Mesenchymal stem cell (in vitro differentiated cells and primary cell): Measurements from ENCODE around the gene ATP1A4.

ENCODE experiments used
- DNase-seq: peaks from one replicate; pipeline ENCODE4 v3.0.0-alpha.2; 2013
- H2AFZ ChIP-seq: one replicate; pipeline ENCODE4 v1.6.1; 2013; ENCODE audit warnings: low read depth, mild to moderate bottlenecking, control low read depth, inconsistent platforms, low read length, moderate library complexity
- H2AK5ac ChIP-seq: 2 replicates; pipeline ENCODE4 v1.6.1; 2013; ENCODE audit warnings: low read length, moderate library complexity, mild to moderate bottlenecking, inconsistent platforms; ENCODE audit not compliant: severe bottlenecking
- H2BK120ac ChIP-seq: one replicate; pipeline ENCODE4 v1.6.1; 2013; ENCODE audit warnings: low read depth, mild to moderate bottlenecking, inconsistent platforms, low read length, moderate library complexity
- H2BK12ac ChIP-seq, 2 experiments: one replicate each; pipeline ENCODE4 v1.6.1; 2013; ENCODE audit warnings: inconsistent platforms in 2 of 2, low read length in 2 of 2, mild to moderate bottlenecking in 2 of 2, moderate library complexity in 2 of 2, control low read depth in 1 of 2
- H2BK15ac ChIP-seq: one replicate; pipeline ENCODE4 v1.6.1; 2013; ENCODE audit warnings: mild to moderate bottlenecking, low read depth, inconsistent platforms; ENCODE audit not compliant: poor library complexity, severe bottlenecking
- H2BK5ac ChIP-seq: 2 replicates; pipeline ENCODE4 v1.6.1; 2013; ENCODE audit warnings: low read depth, mild to moderate bottlenecking, low read length, control low read depth, inconsistent platforms; ENCODE audit not compliant: poor library complexity, severe bottlenecking
- H3K14ac ChIP-seq, 2 experiments: one replicate each; pipeline ENCODE4 v1.6.1; 2013; ENCODE audit warnings: inconsistent platforms in 2 of 2, low read length in 2 of 2, control low read depth in 1 of 2, mild to moderate bottlenecking in 1 of 2, moderate library complexity in 1 of 2
- H3K18ac ChIP-seq, 2 experiments: one replicate each; pipeline ENCODE4 v1.6.1; 2013; ENCODE audit warnings: inconsistent platforms in 2 of 2, low read length in 2 of 2, control low read depth in 1 of 2, low read depth in 1 of 2, mild to moderate bottlenecking in 1 of 2
- H3K23ac ChIP-seq, 2 experiments: one replicate each; pipeline ENCODE4 v1.6.1; 2013; ENCODE audit warnings: inconsistent platforms in 2 of 2, low read length in 2 of 2, mild to moderate bottlenecking in 2 of 2, moderate library complexity in 2 of 2, control low read depth in 1 of 2
- H3K27ac ChIP-seq: 2 replicates; pipeline ENCODE4 v1.5.1; 2013; ENCODE audit warnings: mild to moderate bottlenecking, moderate library complexity, low read length, control low read depth, inconsistent platforms; ENCODE audit not compliant: poor library complexity, severe bottlenecking
- H3K27me3 ChIP-seq, 2 experiments: 2 replicates each; pipeline versions ENCODE4 v1.6.1 to v1.7.0; 2013; ENCODE audit warnings: low read length in 2 of 2, mild to moderate bottlenecking in 2 of 2, moderate library complexity in 2 of 2, control low read depth in 1 of 2, inconsistent platforms in 1 of 2; ENCODE audit not compliant: control insufficient read depth in 1 of 2, insufficient read depth in 1 of 2
- H3K36me3 ChIP-seq, 2 experiments: 2 replicates each; pipeline versions ENCODE4 v1.6.1 to v1.7.0; 2013; ENCODE audit warnings: low read length in 2 of 2, control low read depth in 1 of 2, inconsistent platforms in 1 of 2, low read depth in 1 of 2, mild to moderate bottlenecking in 1 of 2; ENCODE audit not compliant: insufficient read depth in 2 of 2, control insufficient read depth in 1 of 2
- H3K4ac ChIP-seq, 2 experiments: one replicate each; pipeline ENCODE4 v1.6.1; 2013; ENCODE audit warnings: inconsistent platforms in 2 of 2, low read length in 2 of 2, mild to moderate bottlenecking in 2 of 2, moderate library complexity in 2 of 2, control low read depth in 1 of 2, low read depth in 1 of 2
- H3K4me1 ChIP-seq: 2 replicates; pipeline ENCODE4 v1.6.1; 2013; ENCODE audit warnings: low read depth, low read length, control low read depth; ENCODE audit not compliant: control insufficient read depth, insufficient read depth
- H3K4me2 ChIP-seq: 2 replicates; pipeline ENCODE4 v1.6.1; 2013; ENCODE audit warnings: low read length, mild to moderate bottlenecking, inconsistent platforms; ENCODE audit not compliant: poor library complexity, severe bottlenecking
- H3K4me3 ChIP-seq, 2 experiments: 2 replicates each; pipeline versions ENCODE4 v1.5.1 to v1.7.0; 2013; ENCODE audit warnings: low read length in 2 of 2, mild to moderate bottlenecking in 2 of 2, control low read depth in 1 of 2, low read depth in 1 of 2; ENCODE audit not compliant: insufficient read depth in 1 of 2
- H3K79me1 ChIP-seq: replicated peaks from 2 replicates; pipeline ENCODE4 v1.6.1; 2013; ENCODE audit warnings: mild to moderate bottlenecking, control low read depth, low read length, inconsistent platforms; ENCODE audit not compliant: poor library complexity, severe bottlenecking
- H3K9ac ChIP-seq: 2 replicates; pipeline ENCODE4 v1.7.0; 2013; ENCODE audit warnings: mild to moderate bottlenecking, low read length, moderate library complexity
- H3K9me3 ChIP-seq: 2 replicates; pipeline ENCODE4 v1.7.0; 2013; ENCODE audit warnings: mild to moderate bottlenecking, low read length; ENCODE audit not compliant: control insufficient read depth
- H4K8ac ChIP-seq: one replicate; pipeline ENCODE4 v1.6.1; 2013; ENCODE audit warnings: inconsistent platforms, mild to moderate bottlenecking, low read length, moderate library complexity
- H4K91ac ChIP-seq: one replicate; pipeline ENCODE4 v1.6.1; 2013; ENCODE audit warnings: mild to moderate bottlenecking, low read length, inconsistent platforms
- WGBS: methylation state at CpG from one replicate; pipeline ENCODE4 v1.1.7; 2013; ENCODE audit warnings: mixed read lengths; 5-methylcytosine and 5-hydroxymethylcytosine counted together

ATP1A4 gene

GRCh38 chr1:160186246-160186645 is 34.8 kb downstream of the ATP1A4 start:
- 95% methylated on average over 7 of the region's 7 CpGs for WGBS
- Histone ChIP-seq H2AK5ac (no peak overlapping the region), H3K79me1 (no peaks in the 10 kb centered on the region), H2AFZ (peak overlapping the region; percentile 16), H3K9me3 (no peaks in the 10 kb centered on the region), H3K4ac (no peak overlapping the region), H3K23ac (no peak overlapping the region), H2BK5ac (no peak overlapping the region), H3K27me3 (peaks cover 34 to 48% of the 10 kb centered on the region in 2 experiments), H3K36me3 (no peaks in the 10 kb centered on the region), H2BK12ac (no peak overlapping the region), H3K18ac (no peak overlapping the region), H2BK15ac (no peak overlapping the region), H4K91ac (no peak overlapping the region), H3K4me3 (no peak overlapping the region), H3K14ac (no peak overlapping the region), H4K8ac (no peak overlapping the region), H3K27ac (no peak overlapping the region), H3K9ac (no peak overlapping the region), H3K4me1 (peaks cover 4% of the 10 kb centered on the region), H3K4me2 (no peak overlapping the region), H2BK120ac (no peak overlapping the region)
- no peak for DNase-seq

DNA sequence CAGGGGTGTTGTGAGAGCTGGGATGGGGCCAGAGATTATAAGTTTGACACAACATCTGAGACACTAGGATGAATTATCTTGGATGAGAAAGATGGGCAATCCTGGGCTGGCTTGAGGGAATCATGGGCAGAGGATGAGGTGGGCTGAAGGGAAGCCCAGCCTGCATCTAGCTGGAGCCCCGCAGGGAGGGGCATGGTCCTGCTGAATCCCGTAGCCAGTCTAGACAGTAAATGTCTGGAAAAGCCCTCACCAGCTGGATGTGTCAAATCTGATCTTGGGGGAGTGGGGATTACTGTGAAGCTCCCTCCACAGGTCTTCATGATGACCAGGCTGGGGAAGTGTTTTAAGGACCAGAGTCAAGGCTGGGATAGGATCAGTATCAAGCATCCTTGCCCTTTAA is 35.3 kb downstream of the ATP1A4 start:
- Histone ChIP-seq H2BK120ac (no peak overlapping the region), H3K79me1 (no peaks in the 10 kb centered on the region), H2BK15ac (no peak overlapping the region), H3K4me3 (no peak overlapping the region), H3K4me2 (no peak overlapping the region), H3K9me3 (no peaks in the 10 kb centered on the region), H3K18ac (no peak overlapping the region), H2AK5ac (no peak overlapping the region), H3K27me3 (peaks cover 32 to 44% of the 10 kb centered on the region in 2 experiments), H2BK12ac (no peak overlapping the region), H4K8ac (no peak overlapping the region), H3K36me3 (no peaks in the 10 kb centered on the region), H3K27ac (no peak overlapping the region), H3K23ac (no peak overlapping the region), H3K9ac (no peak overlapping the region), H3K4me1 (peaks cover 5% of the 10 kb centered on the region), H3K14ac (no peak overlapping the region), H2BK5ac (no peak overlapping the region), H3K4ac (no peak overlapping the region), H4K91ac (no peak overlapping the region), H2AFZ (no peak overlapping the region)
- DNase-seq: no peak
- 80% methylated on average over 2 of the region's 2 CpGs for WGBS

GRCh38 chr1:160187407-160187806 is 36.0 kb downstream of the ATP1A4 start:
- no peak overlapping the region for H2BK12ac ChIP-seq
- H2BK5ac ChIP-seq: no peak overlapping the region
- no peak overlapping the region for H3K27ac ChIP-seq
- no peak overlapping the region for H2BK15ac ChIP-seq
- no peak overlapping the region for H3K18ac ChIP-seq
- H3K9ac ChIP-seq: no peak overlapping the region
- H4K8ac ChIP-seq: no peak overlapping the region
- H3K4me2 ChIP-seq: no peak overlapping the region
- DNase-seq: no peak
- no peak overlapping the region for H2AFZ ChIP-seq
- H2BK120ac ChIP-seq: no peak overlapping the region
- H3K36me3 ChIP-seq: no peaks in the 10 kb centered on the region
- H3K4me1 ChIP-seq: peaks cover 11% of the 10 kb centered on the region
- no peak overlapping the region for H4K91ac ChIP-seq
- no peaks in the 10 kb centered on the region for H3K79me1 ChIP-seq
- no peak overlapping the region for H3K4me3 ChIP-seq
- no peaks in the 10 kb centered on the region for H3K9me3 ChIP-seq
- no peak overlapping the region for H3K23ac ChIP-seq
- 77% methylated on average over 6 of the region's 7 CpGs for WGBS
- no peak overlapping the region for H2AK5ac ChIP-seq
- H3K14ac ChIP-seq: no peak overlapping the region
- peaks cover 28 to 37% of the 10 kb centered on the region in 2 experiments for H3K27me3 ChIP-seq
- no peak overlapping the region for H3K4ac ChIP-seq

- WGBS: 86% methylated on average over 7 of the region's 7 CpGs
- no peak overlapping the region for H3K9ac ChIP-seq
- no peak overlapping the region for H2BK5ac ChIP-seq
- H3K36me3 ChIP-seq: no peaks in the 10 kb centered on the region
- H3K4me3 ChIP-seq: no peak overlapping the region
- no peaks in the 10 kb centered on the region for H3K9me3 ChIP-seq
- H4K91ac ChIP-seq: no peak overlapping the region
- H3K14ac ChIP-seq: no peak overlapping the region
- no peak overlapping the region for H2AK5ac ChIP-seq
- H3K4ac ChIP-seq: no peak overlapping the region
- no peak overlapping the region for H2BK120ac ChIP-seq
- H3K4me2 ChIP-seq: no peak overlapping the region
- H2AFZ ChIP-seq: no peak overlapping the region
- no peak overlapping the region for H3K18ac ChIP-seq
- H3K4me1 ChIP-seq: peaks cover 14% of the 10 kb centered on the region
- H2BK12ac ChIP-seq: no peak overlapping the region
- H4K8ac ChIP-seq: no peak overlapping the region
- peaks cover 28 to 33% of the 10 kb centered on the region in 2 experiments for H3K27me3 ChIP-seq
- no peaks in the 10 kb centered on the region for H3K79me1 ChIP-seq
- H2BK15ac ChIP-seq: no peak overlapping the region
- no peak overlapping the region for H3K23ac ChIP-seq
- no peak for DNase-seq
- no peak overlapping the region for H3K27ac ChIP-seq
Observed at GRCh38 chr1:160188341-160188740, 36.9 kb downstream of the ATP1A4 start.
